ENCODE results near the gene WTAP.

WTAP gene

GRCh38 chr6:159681191-159681880, 46.0 kb upstream of the WTAP start:
- H3K27me3 ChIP-seq (replicated peaks; ENCODE audit: control insufficient read depth, insufficient read depth, low read length), result no peaks in the 10 kb centered on the region
- no peaks in the 10 kb centered on the region for H3K36me3 ChIP-seq (ENCODE audit: control insufficient read depth, insufficient read depth, low read length)
- no peak for TF ChIP-seq CTCF (IDR thresholded peaks at IDR 0.05; ENCODE audit: insufficient read depth, low read length, poor library complexity, severe bottlenecking)
- DNase-seq (ENCODE audit: extremely low read depth, insufficient read length), result no peak
- no peak overlapping the region for H3K4me3 ChIP-seq (replicated peaks; ENCODE audit: low read depth, low read length)

GRCh38 chr6:159682295-159682694, 45.0 kb upstream of the WTAP start:
- TF ChIP-seq CTCF (IDR thresholded peaks at IDR 0.05; ENCODE audit: insufficient read depth, low read length, poor library complexity, severe bottlenecking), result no peak
- no peak overlapping the region for H3K4me3 ChIP-seq (replicated peaks; ENCODE audit: low read depth, low read length)
- DNase-seq (ENCODE audit: extremely low read depth, insufficient read length), result no peak
- no peaks in the 10 kb centered on the region for H3K27me3 ChIP-seq (replicated peaks; ENCODE audit: control insufficient read depth, insufficient read depth, low read length)
- H3K36me3 ChIP-seq (ENCODE audit: control insufficient read depth, insufficient read depth, low read length), result no peaks in the 10 kb centered on the region

GRCh38 chr6:159682810-159683209, 44.5 kb upstream of the WTAP start:
- no peak overlapping the region for H3K4me3 ChIP-seq (replicated peaks; ENCODE audit: low read depth, low read length)
- no peaks in the 10 kb centered on the region for H3K27me3 ChIP-seq (replicated peaks; ENCODE audit: control insufficient read depth, insufficient read depth, low read length)
- TF ChIP-seq CTCF (IDR thresholded peaks at IDR 0.05; ENCODE audit: insufficient read depth, low read length, poor library complexity, severe bottlenecking), result no peak
- H3K36me3 ChIP-seq (ENCODE audit: control insufficient read depth, insufficient read depth, low read length), result no peaks in the 10 kb centered on the region
- no peak for DNase-seq (ENCODE audit: extremely low read depth, insufficient read length)

DNA sequence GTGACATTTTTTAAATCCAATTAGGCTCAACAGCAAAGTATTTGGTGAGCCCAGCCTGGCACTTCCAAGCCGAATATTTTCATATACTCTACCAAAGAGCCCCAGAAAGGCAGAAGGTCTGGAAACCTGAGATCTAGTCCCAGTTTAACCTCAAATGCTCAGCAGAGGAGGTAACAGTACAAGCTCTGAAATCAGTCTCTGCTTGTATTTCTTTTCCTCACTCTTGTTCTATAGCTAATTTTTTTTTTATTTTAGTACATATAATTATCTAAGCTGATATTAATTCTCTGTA, 43.3 kb upstream of the WTAP start:
- DNase-seq (ENCODE audit: extremely low read depth, insufficient read length), result no peak
- Histone ChIP-seq H3K27me3 (replicated peaks; ENCODE audit: control insufficient read depth, insufficient read depth, low read length) (no peaks in the 10 kb centered on the region), H3K4me3 (replicated peaks; ENCODE audit: low read depth, low read length) (no peak overlapping the region), H3K36me3 (ENCODE audit: control insufficient read depth, insufficient read depth, low read length) (peaks cover under 1% of the 10 kb centered on the region)
- no peak for TF ChIP-seq CTCF (IDR thresholded peaks at IDR 0.05; ENCODE audit: insufficient read depth, low read length, poor library complexity, severe bottlenecking)

DNA sequence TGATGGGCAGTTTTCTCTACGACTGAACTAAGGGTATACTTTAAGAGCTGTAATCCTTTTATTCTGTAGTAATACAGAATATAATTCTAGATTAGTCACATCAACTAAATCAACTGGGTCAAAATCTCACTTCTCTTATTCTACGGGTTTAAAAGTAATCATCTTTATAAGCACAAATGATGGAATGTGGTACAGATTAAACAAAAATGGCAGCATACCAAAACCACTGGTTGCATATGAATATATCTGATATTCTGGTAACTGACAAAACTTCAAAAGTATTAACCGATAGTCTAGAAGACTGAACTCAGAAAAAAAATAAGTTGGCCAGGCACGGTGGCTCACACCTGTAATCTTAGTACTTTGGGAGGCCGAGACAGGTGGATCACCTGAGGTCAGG, 41.3 kb upstream of the WTAP start:
- TF ChIP-seq CTCF (IDR thresholded peaks at IDR 0.05; ENCODE audit: insufficient read depth, low read length, poor library complexity, severe bottlenecking), result no peak
- H3K36me3 ChIP-seq (ENCODE audit: control insufficient read depth, insufficient read depth, low read length), result peaks cover 2% of the 10 kb centered on the region

DNA sequence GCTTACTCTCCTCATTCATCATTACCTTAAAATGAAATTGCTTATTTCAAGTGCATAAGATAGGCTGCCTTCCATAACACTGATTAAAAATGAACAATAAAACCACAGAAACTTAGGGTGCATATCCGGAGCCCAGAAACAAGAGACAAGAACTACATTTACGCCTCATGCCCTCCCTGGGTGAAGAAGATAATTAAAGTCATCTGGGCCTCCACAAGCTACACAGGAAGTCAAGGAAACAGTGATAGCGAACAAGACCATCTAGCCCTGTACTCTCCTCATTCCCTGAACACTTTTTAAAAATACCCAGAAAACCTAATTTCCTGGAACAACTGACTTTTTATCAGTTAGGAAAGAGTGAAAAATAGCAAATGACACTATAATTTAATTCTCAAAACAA, 40.6 kb upstream of the WTAP start:
- Histone ChIP-seq H3K36me3 (ENCODE audit: control insufficient read depth, insufficient read depth, low read length) (peaks cover 2% of the 10 kb centered on the region), H3K4me3 (replicated peaks; ENCODE audit: low read depth, low read length) (no peak overlapping the region)

More for the DNA sequence above, 41.3 kb upstream of the WTAP start:
- Histone ChIP-seq H3K27me3 (replicated peaks; ENCODE audit: control insufficient read depth, insufficient read depth, low read length) (no peaks in the 10 kb centered on the region), H3K4me3 (replicated peaks; ENCODE audit: low read depth, low read length) (no peak overlapping the region)
- DNase-seq (ENCODE audit: extremely low read depth, insufficient read length), result no peak

More for the DNA sequence above, 40.6 kb upstream of the WTAP start:
- no peaks in the 10 kb centered on the region for H3K27me3 ChIP-seq (replicated peaks; ENCODE audit: control insufficient read depth, insufficient read depth, low read length)
- TF ChIP-seq CTCF (IDR thresholded peaks at IDR 0.05; ENCODE audit: insufficient read depth, low read length, poor library complexity, severe bottlenecking), result no peak
- no peak for DNase-seq (ENCODE audit: extremely low read depth, insufficient read length)
